Stimulated activated CD4-positive, alpha-beta T cell treated with anti-CD3 and anti-CD28 coated beads, Interleukin-1b, Interleukin-23, amount 100 ng/mL, for 1 hour (primary cell): ENCODE data around the gene HOXD12.

Source experiments
- DNase-seq, 2 donors: peaks; one replicate each; pipeline ENCODE4 v3.0.0-alpha.2; 2020; ENCODE audit warnings: low read depth in 2 of 2

HOXD12 gene

DNA sequence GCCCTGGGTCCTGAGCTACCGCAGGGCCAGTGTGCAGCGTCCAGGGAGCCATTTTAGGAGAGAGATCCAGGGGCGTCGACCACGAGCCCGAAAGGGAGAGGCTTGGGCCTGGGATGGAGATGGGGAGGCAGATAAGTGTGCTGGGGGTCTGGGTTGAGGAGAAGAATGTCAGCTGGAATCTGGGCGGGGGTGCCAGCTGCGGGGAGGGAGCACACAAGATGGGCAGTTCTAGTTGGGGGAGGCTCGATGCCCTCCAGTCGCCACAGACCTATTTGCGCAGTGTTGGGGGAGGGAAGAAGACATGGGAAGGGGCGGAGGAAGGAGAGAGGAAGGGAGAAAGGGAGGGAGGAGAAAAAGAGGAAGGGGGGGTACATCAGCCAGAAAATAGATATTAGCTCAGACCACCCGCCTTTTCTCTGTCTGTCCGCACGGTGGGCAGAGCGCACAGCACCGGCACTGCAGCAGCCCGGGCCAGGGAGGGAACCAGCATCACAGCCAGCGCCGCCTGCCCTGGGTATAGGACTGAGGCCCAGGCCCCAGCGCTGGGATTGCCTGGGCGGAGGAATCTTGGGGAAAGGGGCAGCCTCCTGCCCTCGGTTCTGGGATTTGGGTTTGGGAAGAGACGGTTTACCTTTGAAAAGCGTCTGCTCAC, 5.6 kb downstream of the HOXD12 start:
- no peak for DNase-seq

DNA sequence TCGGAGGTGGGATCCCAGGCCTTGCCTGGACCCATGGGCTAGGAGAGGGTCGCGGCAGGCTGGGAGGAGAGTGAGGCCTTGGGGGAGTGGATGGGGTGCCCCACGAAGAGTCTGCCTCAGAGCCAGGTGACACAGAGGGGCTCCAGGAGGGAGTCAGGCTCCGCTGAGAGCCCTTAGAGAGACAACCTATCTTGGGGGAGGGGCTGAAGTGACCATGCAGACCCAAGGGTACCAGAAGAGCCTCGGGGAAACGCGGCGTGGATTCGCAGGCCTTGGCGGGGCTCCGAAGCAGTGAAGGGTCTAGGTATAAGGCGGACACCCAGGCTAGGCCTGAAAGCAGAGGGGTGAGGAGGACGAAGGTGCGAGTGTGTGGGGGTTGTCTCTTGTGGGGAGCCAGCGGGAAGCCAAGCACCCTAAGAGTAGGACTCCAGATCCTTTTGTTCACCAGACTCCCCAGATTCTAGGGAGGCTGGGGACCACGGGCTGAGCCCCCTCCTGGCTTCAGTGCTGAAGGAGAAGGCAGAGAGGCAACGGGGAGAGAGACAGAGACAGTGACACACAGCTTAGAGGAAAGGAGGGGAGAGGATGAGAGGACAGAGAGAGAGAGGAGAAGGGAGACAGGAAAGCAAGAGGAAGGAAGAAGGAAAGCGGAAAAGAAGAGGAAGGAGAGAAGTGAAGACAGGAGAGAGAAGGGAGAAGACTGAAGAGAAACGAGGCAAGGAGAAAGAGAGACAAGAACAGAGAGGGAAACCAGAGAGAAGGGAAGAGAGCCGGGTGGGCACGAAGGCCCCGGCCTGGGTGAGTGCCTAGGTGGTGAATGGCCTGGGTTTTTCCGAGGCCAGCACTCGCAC, 6.4 kb downstream of the HOXD12 start:
- no peak for DNase-seq

DNA sequence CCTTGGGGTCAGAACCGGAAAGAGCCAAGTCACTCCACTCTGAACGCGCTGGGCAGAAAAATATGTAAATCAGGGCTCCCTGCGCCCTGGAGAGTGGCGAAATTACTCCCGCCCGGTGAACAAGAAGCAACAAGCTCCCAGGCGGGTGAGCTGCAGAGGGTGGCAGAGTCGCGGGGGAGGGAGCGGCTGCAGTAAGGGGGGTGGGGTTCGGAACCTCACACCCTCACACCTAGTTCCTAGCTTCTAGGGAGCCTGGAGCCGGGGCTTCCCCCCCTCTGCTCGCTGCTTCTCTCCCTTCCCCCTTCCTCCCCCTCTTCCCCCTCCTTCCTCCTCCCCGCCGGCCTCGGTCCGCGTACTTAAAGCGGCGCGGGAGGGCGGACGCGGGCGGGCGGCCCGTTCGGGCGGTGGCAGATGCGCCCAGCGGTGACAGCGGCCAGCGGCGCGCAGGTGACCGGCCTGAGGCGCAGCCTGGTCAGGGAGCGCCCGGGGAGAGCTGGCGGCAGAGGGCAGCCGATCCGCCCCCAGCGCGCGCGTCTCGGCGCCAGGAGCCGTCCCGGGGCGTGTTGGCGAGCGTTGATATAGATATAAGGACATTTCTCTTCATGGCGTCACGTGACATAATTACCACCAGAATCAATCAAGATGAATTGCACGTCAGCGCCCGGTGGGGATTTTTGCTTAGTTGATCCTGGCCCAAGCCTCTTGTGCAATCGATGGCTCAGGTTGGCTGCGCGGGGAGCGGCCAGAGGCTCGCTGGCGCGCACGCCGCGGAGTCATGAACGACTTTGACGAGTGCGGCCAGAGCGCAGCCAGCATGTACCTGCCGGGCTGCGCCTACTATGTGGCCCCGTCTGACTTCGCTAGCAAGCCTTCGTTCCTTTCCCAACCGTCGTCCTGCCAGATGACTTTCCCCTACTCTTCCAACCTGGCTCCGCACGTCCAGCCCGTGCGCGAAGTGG, 7.3 kb downstream of the HOXD12 start, which contains the start of gene HOXD11:
HOXD11 (plus strand) TSS at position 700 of the 959 bp plus-strand sequence; CDS start at position 776, 76 bp downstream.
- no peak for DNase-seq

DNA sequence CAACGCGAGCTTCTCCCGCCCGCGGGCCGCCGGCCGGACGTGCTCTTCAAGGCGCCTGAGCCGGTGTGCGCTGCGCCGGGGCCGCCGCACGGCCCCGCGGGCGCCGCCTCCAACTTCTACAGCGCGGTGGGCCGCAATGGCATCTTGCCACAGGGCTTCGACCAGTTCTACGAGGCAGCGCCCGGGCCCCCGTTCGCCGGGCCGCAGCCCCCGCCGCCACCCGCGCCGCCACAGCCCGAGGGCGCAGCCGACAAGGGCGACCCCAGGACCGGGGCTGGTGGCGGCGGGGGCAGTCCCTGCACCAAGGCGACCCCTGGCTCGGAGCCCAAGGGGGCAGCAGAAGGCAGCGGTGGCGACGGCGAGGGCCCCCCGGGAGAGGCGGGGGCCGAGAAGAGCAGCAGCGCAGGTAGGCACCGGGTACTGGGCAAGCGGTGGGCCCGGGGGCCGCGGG, 8.2 kb downstream of the HOXD12 start:
- DNase-seq = no peak

DNA sequence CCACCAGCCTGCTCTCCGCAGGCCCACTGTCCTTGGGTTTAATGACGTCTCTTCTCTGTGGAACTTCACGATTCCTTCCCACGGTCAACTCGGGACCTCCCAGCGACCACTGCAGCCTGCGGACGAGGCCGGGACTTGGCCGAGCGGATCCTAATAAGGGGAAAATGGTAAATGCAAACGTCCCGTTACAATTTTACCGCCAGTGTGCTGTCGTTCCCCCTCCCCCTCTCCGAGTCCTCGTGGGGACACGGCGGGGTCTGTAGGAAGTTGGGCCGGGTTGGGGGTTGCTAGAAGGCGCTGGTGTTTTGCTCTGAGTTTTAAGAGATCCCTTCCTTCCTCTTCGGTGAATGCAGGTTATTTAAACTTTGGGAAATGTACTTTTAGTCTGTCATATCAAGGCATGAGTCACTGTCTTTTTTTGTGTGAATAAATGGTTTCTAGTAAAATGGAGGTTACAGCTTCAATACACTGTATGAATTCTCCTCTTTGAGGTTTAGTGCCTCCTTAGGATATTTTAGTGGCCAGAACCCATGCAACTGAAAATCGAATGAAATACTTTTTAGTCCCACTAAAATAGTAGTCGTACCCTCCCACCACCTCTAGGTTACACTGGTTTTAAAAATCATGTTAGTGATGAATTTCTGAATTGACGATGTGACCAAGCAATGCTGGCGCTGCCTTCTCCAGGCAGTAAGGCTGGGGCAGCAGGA, 9.8 kb downstream of the HOXD12 start:
- no peak for DNase-seq

- DNase-seq = no peak
Observed at GRCh38 chr2:176109946-176110345, 10.4 kb downstream of the HOXD12 start.

GRCh38 chr2:176110415-176111308, 11.1 kb downstream of the HOXD12 start:
- no peak for DNase-seq

- no peak for DNase-seq
Observed at GRCh38 chr2:176111309-176111663, 11.7 kb downstream of the HOXD12 start.

DNA sequence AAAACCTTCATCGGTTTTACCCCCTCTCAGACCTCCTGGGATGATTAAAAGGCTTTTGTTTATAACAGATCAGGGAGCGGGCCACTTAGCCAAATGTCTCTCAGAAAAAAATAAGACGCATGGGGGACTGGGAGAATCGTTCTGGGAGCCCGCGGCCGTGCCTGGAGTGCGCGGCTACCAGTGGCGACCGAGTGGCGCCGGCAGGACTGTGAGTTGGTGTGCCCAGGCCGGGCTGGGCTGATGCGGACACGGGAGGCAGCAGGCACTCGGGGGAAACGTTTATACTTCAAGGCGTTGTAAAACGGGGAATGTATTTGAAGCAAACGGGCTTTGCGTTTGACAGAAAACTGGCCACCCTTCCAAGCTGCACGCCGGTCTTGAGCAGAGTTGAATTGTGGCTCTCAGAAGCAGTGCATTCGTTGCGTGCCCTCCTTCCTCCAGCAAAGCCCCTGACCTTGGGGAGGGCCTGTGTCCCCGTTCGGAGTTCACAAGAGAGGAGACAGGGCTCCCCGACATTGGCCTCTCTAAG, 12.3 kb downstream of the HOXD12 start:
- no peak for DNase-seq

GRCh38 chr2:176112375-176113302, 13.0 kb downstream of the HOXD12 start:
- DNase-seq = no peak

GRCh38 chr2:176114120-176114929, 14.7 kb downstream of the HOXD12 start:
- no peak for DNase-seq

DNA sequence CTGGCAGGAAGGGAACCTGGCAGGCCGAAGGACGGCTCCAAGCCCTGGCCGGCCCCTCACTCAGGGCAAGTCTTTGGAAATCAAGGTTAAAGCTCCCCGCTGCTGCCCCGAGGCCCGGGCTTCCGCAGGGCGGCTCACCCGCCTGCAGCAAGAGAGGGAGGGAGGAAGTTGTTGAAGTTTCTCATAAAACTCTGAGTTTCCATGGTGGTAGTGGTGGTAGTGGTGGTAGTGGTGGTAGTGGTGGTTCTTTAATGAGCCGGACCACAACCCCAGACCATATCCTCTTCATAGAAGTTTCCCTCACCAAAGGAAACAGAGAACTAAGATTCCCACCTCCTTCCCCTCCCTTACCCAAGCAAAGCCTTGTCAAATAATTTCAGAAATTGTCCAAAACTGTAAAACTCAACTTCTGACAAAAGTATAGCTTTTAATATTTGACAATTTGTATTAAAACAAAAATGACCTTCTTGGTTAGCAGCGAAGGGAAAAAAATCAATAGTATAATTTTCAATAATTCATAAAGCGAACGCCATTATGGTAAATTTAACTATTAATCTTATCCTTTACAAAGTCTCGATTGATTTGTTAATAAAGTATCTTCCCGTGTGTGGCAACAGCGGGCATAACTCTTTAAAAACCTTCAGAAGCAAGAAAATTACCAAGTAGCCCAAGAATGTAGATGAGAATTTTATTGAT, 15.5 kb downstream of the HOXD12 start:
- no peak for DNase-seq

DNA sequence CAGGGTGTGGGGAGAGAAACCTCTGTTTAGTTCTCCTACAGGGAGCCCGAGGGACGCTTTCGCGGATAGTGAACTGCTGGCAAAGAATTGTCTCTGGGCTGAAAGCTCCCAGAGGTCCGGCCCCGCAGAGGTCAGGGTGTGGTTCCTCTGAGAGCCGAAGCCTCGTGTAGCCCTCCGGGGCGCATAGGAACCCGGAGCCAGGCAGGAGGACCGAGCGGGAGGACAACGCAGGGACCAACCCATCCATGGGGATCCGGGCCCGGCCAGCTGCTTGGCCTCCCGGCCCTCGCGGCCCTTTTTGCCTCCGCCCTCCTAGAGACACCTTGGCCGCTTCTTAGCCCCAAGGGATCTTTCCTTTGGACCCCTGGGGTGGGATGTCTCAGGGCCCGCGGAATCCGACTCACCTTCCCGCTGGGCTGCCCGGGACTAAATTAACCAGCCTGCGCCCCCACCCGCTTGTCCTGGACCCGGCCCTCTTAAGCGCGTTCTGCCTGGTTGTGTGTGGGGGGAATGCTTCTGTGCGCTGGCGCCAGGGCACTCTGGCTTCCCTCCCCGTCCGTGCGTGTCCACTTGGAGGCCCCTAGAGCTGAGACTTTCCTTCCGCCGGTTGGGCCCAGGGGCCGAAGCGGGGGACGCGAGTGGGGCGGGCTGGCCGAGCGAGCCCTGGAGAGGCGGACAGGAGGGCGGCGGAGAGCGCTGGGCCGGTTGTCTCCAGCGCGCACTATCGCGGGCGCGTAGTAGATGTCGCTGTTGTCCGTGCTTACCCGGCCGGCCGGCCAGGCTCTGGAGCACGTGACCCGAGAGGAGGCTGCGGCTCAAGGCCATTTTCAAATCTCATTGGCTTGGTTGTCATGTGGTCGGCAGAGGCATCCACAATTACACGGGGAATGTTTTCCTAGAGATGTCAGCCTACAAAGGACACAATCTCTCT, 16.6 kb downstream of the HOXD12 start, which contains the start of gene HOXD10:
HOXD10 (plus strand) TSS at position 896 of the 931 bp plus-strand sequence. CDS start 56 bp downstream, outside the sequence.
- DNase-seq = no peak

DNA sequence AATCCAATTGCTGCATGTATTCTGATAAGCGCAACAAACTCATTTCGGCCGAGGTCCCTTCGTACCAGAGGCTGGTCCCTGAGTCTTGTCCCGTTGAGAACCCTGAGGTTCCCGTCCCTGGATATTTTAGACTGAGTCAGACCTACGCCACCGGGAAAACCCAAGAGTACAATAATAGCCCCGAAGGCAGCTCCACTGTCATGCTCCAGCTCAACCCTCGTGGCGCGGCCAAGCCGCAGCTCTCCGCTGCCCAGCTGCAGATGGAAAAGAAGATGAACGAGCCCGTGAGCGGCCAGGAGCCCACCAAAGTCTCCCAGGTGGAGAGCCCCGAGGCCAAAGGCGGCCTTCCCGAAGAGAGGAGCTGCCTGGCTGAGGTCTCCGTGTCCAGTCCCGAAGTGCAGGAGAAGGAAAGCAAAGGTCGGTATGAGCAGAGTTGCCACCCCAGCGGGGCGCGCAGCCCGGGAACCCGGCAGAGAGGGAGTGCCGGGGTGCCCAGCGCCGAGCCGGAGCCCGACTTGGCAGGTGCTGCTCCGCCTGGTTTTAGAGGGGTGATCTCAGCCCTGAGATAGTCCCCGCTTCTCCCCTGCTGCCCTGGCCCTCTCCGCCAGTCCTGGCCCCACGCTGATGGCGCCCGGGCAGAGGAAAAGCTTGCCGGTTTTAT, 17.7 kb downstream of the HOXD12 start:
- DNase-seq = no peak

DNA sequence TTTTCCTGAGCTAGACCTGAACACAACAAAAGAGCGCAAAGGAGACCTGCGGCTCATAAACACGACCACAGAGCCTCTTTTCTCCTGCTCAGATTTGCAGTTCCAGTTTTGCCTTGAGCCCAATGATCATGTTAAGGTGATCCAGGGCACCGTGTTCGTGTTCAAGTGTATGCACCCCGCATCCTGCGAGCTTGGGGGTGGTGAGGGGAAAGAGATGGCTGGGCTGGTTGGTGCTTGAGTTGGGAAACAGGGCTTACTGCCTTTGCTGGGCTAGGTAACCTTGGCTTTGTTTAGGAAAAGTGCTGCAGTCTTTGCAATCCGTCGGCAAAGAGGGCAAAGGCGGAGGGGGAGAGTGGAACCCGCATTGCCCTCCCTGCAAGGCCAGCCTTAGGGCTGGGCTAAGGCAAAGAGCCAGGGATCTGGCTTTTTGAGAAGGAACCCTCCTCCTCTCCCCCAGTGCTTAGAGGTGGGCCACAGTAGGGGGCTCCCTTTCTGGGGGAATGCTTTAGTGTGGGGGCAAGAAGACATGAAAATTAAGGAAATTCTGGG, 18.3 kb downstream of the HOXD12 start:
- no peak for DNase-seq
